MV-4-11 (cell line): ENCODE results near the gene IL13RA2.
A peak's percentile ranks its signal among the peaks of the same experiment; 100 is the strongest.

ENCODE experiments used
- DNase-seq: peaks from one replicate; lab custom pipeline; 2025; lab: John Stamatoyannopoulos, UW

The IL13RA2 gene, protein sequence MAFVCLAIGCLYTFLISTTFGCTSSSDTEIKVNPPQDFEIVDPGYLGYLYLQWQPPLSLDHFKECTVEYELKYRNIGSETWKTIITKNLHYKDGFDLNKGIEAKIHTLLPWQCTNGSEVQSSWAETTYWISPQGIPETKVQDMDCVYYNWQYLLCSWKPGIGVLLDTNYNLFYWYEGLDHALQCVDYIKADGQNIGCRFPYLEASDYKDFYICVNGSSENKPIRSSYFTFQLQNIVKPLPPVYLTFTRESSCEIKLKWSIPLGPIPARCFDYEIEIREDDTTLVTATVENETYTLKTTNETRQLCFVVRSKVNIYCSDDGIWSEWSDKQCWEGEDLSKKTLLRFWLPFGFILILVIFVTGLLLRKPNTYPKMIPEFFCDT

DNA sequence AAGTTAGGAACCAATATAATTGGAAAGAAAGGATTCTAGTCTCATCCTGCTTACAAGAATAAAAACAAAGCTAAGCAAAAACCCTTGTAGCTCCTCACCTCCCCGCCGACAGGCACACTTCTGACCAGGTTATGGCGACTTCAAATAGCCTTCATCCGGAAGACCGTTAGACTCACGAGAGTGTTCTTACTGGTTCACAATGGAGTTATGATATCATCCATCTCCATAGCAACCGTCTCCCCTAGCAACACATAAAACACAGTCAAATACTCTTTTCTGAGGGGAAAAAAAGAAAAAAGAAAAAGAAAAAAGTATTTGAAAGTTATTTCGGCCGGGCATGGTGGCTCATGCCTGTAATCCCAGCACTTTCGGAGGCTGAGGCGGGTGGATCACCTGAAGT is at the start of gene IL13RA2:
IL13RA2 (minus strand) TSS at position 162 of the 400 bp plus-strand sequence. CDS start 347 bp downstream, outside the sequence.
- no peak for DNase-seq

DNA sequence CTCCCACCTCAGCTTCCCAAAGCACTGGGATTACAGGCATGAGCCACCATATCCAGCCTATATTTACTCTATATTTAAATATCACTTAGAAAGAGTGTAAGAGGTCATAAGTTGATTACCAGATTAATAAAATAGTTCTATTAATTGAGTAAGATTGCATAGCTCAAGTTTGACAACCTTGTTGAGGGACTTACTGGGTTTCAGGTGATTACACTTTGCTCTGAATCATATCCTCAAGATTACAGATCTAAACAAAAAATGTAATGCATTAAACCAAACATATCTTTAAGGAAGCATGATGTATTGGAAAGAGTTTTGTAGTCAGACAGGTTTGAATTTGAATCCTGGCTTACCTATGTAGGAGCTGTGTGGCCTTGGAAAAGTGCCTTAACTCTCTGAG is 47.9 kb upstream of the IL13RA2 start:
- DNase-seq, result no peak

DNA sequence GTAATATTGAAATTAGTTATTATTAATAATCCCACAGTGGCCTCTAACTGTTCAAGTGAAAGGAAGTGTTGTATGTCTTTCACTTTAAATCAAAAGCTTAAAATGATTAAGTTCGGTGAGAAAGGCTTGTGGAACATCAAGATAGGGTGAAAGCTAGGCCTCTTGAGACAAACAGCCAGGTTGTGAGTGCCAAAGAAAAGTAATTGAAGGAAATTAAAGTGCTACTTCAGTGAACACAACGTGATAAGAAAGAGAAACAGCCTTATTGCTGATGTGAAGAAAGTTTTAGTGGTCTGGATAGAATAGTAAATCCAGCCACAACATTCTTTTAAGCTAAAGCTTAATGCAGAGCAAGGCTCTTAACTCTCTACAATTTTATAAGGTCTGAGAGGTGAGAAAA is 42.6 kb upstream of the IL13RA2 start:
- no peak for DNase-seq

DNA sequence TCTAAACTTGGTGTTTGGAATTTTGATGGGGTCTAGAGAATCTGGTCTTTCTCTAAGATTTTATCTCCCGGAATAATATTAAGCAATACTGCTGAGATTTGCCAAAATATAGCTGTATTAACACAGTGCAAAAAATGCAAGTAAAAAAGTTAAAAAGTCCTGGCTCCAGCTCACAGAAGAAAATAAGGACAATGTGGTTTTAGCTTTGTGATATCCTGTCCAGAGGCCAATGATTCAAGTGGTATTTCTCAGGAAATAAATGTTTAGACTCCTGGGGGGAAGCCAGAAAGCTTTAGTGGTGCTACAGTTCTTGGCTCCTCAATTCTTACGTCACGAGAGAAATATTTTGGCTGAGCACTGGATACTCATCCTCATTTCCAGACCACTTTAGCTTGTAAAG is 40.9 kb upstream of the IL13RA2 start:
- no peak for DNase-seq

DNA sequence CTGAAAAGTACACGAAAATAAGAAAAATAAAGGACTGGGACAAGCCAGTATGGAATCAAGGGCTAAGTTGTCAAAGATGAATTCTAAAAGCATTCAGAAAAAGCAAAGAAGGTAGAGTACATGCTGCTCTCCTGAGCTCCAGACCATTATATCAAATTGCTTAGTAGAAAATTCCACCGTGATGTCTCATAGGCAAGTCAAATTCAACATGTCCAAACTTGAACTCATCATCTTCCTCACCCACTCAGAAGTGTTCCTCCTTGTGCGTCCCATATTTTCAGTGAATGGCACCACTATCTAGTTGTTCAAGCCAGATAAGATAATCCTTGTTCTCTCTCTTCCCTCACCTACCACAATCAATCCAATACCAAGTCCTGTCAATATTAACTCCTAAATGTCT is 37.5 kb upstream of the IL13RA2 start:
- no peak for DNase-seq

DNA sequence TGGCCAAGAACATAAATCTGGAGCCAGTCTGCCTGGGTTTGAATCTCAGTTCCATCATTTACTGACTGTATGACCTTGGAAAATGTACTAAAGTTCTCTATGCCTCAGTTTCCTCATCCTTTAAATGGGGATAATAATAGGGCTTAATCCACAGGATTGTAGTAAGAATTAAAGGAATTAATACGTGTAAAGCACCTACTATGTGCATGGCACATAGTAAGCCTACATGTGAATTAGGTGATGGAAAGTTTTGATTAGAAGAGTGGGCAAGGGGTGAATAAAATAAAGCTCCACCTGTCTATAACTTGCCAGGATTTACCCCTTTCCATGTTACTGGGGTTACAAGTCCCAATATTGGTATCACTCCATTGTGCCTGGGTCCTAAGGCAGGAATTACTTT is 35.8 kb upstream of the IL13RA2 start:
- DNase-seq, result no peak

DNA sequence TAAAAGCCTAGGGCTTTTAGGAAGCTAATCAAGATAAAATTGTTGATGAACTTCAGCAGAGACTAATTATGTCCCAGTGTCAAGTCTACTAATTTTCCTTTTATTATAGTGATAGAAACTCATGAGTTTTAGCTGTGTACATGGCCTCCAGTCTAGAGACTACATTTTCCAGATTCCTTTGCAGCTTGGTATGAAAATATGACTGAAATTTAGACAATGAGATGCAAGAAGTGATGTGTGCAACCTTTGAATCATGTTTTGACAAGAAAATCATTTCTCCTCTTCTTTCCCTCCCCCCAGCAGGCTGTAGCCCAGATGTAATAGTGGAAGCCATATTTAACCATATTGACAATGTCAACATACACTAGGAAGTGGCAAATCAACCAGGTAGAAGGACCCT is 30.3 kb upstream of the IL13RA2 start:
- DNase-seq, result no peak

DNA sequence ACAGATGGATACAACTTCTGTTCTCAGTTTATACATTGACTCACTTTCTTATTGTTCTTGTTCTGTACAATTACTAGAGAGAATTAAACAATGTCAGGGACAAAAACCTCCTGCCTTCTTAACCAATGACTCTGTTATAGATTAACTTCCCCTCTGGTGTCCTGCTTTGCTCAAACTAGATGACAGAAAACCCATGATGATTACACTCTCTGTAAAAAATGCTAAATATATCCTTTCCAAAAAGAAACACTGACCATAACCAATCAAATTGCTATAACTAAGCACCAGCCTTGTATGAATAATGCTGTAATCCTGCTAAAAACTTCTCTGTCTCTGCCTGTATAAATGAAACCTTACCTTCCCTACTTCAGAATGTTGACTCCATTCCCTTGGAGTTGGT is 29.8 kb upstream of the IL13RA2 start:
- DNase-seq, result no peak

DNA sequence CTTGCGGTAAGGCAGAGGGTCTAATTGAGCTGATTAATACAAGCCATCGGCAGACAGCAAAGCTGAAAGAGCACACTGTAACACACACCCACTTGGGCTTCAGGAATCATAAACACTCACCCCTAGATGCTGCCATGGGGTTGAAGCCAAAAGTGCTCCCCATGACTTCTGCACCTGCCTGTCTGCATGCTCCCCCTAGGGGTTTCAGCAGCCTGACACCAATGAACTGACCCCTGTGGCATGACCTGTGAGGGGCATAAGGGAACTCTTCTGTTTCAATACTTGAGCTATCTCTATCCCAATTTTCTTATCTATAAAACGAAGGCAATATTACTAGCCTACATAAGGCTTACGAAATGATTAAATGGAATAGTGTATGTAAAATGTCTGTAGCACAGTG is 23.0 kb upstream of the IL13RA2 start:
- no peak for DNase-seq

DNA sequence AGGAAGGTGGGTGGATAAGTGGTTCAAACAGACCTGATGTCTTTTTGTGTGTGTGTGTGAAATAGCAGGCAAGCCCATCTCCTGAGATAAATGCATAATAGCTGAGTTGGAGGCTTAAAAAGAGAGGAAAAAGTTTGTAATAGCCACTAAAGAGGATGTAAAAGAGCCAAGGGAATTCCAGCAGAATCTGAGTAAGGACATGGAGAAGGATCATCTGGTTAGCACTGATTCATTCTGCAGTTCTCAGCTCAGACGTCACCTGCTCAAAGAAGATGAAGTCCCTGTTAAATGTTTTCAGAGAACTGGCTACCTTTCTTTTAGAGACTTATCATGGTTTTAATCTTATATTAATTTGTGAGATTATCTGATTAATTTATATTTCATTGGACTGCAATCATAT is 21.0 kb upstream of the IL13RA2 start:
- no peak for DNase-seq

DNA sequence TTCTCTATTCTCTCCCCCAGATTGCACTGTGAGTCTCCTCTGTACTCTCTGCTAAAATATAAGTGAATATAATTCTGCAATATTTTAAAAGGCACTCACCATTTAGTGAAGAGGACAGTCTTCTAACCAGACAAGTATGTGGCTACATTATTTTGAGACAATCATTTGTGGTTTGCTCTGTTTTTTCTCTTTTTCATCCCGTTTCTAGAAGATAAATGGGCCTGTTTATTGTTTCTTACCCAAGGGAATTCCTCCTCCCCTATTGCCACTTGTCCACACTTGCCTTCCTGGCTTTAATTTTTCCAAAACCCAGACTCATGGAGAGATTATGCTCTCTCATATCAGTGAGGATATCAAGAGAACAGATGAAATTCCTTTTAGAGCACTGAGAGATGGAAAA is 18.6 kb upstream of the IL13RA2 start:
- no peak for DNase-seq

DNA sequence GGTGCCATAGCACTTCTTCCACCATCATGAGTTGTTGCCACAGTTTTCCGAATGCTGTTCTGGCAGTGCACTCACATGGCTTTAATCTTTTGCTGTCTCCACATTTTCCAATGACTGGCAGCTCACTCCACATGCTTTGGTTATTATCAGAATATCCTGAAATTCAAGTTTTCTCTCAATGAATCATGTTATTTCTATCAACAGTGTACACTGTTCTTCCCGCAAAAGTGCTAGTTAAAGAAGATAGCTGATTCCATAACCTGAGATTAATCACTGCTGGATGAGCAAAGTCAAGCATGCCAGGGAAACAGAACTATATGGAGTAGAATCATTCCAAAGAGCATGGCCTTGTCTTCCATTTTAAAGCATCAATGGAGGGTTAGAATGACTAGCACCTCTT is 14.6 kb upstream of the IL13RA2 start:
- no peak for DNase-seq

DNA sequence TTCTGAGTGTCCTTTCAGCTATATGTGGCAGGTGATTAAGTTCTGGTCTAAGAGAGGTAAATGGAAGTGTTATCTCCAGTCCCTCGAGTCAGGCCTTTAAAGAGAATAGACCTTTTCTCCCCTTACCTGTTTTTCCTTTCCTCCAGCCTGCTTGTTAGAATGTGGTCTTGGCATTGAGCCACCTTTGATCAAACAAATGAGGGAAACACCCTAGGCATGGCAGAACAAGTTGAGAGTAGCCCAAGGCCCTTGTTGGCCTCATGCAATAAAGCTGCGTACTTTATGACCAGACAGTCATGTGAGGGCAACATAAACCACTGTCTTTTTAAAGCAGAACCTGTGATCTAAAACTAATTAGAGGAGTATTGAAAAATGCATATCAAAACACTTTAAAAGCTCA is 13.2 kb upstream of the IL13RA2 start:
- DNase-seq, result no peak

DNA sequence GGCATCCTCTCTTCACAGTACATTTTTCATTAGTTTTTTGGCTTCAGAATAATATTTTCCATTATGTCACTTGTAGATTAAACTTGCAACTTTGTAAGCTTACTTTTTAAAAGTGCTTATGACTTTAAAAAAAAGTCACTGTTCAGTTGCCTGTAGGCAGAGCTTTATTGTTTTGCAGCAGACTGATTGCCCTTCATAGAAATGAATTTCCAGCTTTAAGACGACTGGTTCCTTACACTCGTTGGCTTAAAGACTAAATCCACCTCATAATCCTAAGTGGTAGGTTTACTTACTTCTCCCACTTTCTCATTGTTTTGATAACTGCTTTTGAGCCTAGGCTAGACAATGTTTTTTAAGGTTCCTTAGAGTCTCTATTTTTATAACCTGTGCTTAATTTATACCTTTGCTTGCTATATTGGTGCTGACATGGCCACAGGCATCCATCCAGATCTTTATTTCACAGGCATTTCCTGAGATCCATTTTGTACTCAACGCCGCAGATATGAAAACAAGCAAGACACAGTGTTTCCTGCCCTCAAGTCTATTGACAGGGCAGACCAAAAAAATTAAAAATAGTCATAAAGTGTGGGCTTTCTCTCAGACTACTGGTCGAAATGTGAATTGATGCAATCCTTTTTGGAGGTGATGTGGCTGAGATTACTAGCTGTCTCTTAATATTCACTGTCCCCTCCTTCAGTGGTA is 12.6 kb upstream of the IL13RA2 start:
- no peak for DNase-seq

DNA sequence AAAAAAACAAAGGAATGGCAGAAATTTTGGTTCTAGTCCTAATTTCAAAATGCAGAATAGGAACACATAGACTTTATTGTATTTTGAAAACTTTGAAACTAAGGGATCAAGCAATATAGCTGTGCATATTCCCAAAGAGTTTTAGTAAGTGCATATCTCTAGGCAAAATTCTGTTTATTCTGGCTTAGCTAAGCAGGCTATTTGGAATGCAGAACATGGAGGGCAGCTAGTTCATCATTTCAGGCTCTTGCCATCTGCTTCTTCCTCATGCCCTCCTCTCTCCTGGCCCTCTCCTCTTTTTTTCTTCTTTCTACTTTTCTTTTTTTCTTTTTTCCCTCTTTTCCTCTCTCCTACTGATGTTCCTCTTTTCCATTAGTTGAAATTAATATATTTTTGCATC is 12.0 kb upstream of the IL13RA2 start:
- no peak for DNase-seq

DNA sequence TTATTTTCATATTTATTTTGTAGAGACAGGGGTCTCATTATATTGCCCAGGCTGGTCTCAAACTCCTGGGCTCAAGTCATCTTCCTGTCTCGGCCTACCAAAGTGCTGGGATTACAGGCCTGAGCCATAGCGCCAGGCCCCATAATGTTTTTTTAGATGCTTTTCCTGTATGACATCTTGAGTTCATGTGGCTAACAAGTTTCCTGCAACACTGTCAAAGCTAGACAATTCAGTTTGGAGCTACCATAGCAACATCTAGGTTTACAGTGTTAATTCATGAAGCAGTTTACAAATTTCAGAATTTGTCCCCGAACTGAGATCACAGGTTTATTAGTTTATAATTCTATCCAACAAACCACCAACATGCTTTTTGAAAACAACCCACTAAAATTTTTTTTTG is 6.4 kb upstream of the IL13RA2 start:
- DNase-seq, result no peak

DNA sequence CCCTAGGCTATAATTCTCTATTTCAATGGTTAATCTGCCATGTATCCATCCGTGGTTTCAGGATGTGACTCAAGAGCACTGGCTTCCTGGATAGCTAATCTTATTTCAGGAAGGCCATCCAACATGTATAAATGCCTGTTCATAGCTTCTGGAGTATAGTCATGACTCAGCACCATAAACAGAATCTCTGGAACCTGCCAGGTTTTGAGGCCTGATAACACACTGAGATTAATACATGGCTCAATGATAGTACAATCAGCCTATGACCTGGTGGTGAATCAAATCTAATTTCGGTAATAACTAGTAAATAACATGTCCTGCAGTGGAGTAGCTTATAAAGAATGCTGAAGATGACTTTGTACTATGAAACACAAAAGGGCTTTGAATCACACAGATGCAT is 5.7 kb upstream of the IL13RA2 start:
- DNase-seq, result no peak

DNA sequence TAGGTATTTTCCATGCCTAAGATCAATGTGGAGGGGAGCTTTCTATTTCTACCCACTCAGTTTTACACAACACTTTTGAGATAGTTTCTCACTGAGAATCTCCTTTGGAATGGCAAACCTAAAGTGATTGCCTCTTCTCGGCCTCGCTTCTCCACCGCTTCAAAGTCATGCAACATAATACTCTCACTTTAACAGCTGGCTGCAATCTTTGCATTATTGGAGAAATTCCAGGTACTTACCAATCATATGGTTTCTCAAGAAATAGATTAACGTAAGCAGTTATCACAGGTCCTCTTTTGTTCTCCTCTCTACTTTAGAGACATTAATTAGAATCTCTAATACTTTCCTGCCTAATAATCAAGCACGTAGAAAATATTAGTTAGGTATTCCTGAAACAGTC is 3.7 kb upstream of the IL13RA2 start:
- no peak for DNase-seq

DNA sequence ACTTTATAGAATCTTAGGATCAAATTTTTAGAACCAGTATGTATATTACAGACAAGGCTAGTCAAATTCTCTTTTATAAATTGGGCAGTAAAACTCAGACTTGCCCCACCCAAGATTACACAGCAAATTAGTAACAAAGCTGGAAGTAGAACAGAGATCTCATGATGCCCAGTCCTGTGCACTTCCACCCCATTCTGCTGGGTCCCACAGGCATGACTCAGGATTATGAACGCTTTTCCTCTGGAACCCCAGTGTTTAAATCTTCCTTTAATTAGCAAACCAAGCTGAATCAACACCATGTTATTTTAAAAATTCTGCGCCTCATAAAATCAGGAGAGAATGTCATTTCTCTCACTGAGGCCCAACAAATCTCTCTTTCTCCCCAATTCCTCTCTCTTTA is 1.5 kb upstream of the IL13RA2 start:
- no peak for DNase-seq

DNA sequence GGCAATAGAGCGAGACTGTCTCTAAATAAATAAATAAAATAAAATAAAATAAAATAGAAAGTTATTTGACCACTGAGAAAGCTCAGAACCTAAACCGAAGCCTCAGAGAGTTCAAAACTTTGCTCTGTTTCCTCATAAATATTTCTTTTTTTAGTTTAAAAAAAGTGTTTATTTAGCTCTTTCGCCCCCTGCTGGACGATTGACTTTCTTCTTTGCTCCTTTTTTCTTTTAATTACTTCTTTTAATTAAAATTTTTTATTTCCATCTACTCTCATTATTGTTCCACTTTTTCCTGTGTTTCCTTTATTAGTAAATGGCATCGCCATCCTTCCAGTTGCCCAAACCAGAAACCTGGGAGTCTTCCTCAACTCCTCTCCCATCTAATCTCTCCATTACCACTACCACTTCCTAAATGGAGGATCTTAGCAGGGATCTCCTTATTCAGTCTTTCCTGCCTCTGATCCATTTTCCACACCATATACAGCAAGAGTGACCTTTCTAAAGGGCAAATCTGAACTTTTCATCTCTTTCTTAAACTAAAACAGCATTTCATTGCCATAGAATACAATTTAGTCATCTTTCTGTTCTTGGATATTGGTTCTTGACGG is 728 bp upstream of the IL13RA2 start:
- DNase-seq, result peak; percentile 0

DNA sequence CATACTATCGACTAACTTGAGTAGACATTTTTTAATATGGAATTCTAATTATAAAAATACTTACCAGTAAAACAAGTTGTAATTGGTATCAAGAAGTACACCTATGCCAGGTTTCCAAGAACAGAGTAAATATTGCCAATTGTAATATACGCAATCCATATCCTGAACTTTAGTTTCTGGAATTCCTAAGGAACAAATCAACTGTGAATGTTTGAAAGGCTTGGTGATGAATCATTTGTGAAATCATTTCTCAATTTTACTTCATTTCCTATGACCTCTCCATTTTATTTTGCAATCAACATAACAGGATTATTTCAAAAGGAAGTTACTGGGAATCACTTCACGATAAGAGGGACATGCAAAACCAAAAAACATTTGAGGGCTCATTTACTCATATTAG is 3.7 kb downstream of the IL13RA2 start:
- DNase-seq, result no peak

DNA sequence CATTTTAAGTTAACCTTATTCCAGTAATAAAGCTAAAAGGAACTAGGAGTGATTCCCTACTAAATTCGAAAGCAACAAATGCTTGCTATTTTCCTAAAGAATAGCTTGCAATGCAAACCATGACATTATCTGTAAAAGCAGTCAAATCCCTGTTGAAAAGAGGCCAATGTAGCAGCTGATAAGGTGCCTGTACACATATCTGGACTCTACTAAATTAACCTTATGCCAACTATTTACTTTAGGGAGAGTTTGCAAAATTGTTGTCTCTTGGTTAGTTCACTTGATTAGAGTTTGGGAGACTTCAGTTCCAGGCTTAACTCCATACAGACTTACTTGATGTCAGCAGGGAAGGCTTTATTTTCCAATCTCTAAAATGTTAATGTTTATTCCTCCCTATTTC is 6.0 kb downstream of the IL13RA2 start:
- DNase-seq, result no peak

DNA sequence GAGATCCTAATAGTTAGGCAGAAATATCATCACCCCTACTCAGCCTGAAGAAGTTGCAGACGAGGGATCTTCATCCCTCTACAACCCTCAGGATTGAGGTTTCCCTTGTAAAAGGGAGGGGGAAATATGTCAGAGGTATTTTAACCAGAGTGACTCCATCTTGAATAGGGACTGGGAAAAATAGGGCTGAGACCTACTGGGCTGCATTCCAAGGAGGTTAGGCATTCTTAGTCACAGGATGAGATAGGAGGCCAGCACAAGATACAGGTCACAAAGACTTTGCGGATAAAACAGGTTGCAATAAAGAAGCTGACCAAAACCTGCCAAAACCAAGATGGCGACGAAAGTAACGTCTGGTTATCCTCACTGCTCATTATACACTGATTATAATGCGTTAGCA is 17.5 kb downstream of the IL13RA2 start:
- no peak for DNase-seq
